BJ (cell line): ENCODE results near the gene WHAMM. TPM values are rescaled to one million over a fixed set of nuclear protein-coding genes. Genes with fewer than 3 reads are reported as not detected.

Experiments used
- CTCF ChIA-PET: fragments of 350-600 bp; formaldehyde crosslinking; extraction: SDS; loops from one replicate; lab custom pipeline; 2021; ENCODE audit warnings: antibody characterized with exemption, inconsistent platforms; lab: Yijun Ruan, JAX
- POLR2A ChIA-PET: fragments of 300-600 bp; sonication (Branson Sonifier 250); formaldehyde crosslinking; extraction: SDS; loops from one replicate; lab custom pipeline; 2021; ENCODE audit warnings: antibody characterized with exemption; lab: Charles Lee
- DNase-seq: peaks from one replicate; pipeline ENCODE4 v3.0.0-alpha.2; 2011; ENCODE audit warnings: low read depth
- H3K27me3 ChIP-seq: 2 replicates; pipeline ENCODE4 v1.6.0; 2011; ENCODE audit warnings: low read length; ENCODE audit not compliant: control insufficient read depth, insufficient read depth
- H3K36me3 ChIP-seq: 2 replicates; pipeline ENCODE4 v1.5.1; 2011; ENCODE audit warnings: low read length; ENCODE audit not compliant: control insufficient read depth, insufficient read depth
- H3K4me3 ChIP-seq: 2 replicates; pipeline ENCODE4 v1.5.1; 2011; ENCODE audit warnings: low read depth, mild to moderate bottlenecking, control low read depth, low read length
- CTCF ChIP-seq: IDR thresholded peaks from 2 replicates; pipeline ENCODE4 v1.5.1; 2011; ENCODE audit warnings: low read depth, mild to moderate bottlenecking, control low read depth, inconsistent platforms, low read length, moderate library complexity; ENCODE audit not compliant: insufficient read depth
- polyA plus RNA-seq: library from polyadenylated mRNA; depleted of rRNA; stranded (reverse); fragments of >200 nt; gene quantifications from 2 replicates; pipeline ENCODE4 v1.2.3, GENCODE V29; 2011

Gene WHAMM
- polyA plus RNA-seq, 1 experiment = 2.8 TPM

GRCh38 chr15:82823049-82823448 lies 13.6 kb downstream of the WHAMM start:
- DNase-seq = no peak
- CTCF ChIA-PET = no interaction called here
- POLR2A ChIA-PET = no interaction called here
- Histone ChIP-seq H3K36me3 (peaks cover 12% of the 10 kb centered on the region), H3K27me3 (no peaks in the 10 kb centered on the region), H3K4me3 (no peak overlapping the region)
- no peak for TF ChIP-seq CTCF

GRCh38 chr15:82828075-82828474 lies 18.6 kb downstream of the WHAMM start:
- DNase-seq = no peak

DNA sequence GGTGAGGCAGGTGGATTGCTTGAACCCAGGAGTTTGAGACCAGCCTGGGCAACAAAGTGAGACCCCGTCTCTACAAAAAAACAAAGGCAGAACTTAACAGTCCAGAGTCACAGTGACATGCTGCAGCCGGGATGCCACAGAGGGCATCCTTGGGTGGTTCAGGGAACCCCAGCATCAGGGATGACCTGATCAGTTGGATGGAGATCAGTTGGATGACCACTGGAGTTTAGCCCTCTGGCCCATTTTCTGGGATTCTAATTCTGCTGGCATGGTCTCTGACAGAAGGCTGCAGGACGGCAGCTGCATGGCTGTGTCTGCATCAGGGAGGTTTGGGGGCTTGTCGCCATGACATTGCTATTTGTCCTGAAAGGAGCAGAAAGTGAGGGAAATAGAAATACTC lies 19.8 kb downstream of the WHAMM start:
- ChIA-PET CTCF (no interaction called here), POLR2A (no interaction called here)
- DNase-seq = no peak
- H3K27me3 ChIP-seq = no peaks in the 10 kb centered on the region
- H3K4me3 ChIP-seq = no peak overlapping the region
- peaks cover 27% of the 10 kb centered on the region for H3K36me3 ChIP-seq
- no peak for TF ChIP-seq CTCF

More at GRCh38 chr15:82828075-82828474, 18.6 kb downstream of the WHAMM start:
- ChIA-PET CTCF (no interaction called here), POLR2A (no interaction called here)
- Histone ChIP-seq H3K36me3 (peaks cover 22% of the 10 kb centered on the region), H3K4me3 (no peak overlapping the region), H3K27me3 (no peaks in the 10 kb centered on the region)
- no peak for TF ChIP-seq CTCF

DNA sequence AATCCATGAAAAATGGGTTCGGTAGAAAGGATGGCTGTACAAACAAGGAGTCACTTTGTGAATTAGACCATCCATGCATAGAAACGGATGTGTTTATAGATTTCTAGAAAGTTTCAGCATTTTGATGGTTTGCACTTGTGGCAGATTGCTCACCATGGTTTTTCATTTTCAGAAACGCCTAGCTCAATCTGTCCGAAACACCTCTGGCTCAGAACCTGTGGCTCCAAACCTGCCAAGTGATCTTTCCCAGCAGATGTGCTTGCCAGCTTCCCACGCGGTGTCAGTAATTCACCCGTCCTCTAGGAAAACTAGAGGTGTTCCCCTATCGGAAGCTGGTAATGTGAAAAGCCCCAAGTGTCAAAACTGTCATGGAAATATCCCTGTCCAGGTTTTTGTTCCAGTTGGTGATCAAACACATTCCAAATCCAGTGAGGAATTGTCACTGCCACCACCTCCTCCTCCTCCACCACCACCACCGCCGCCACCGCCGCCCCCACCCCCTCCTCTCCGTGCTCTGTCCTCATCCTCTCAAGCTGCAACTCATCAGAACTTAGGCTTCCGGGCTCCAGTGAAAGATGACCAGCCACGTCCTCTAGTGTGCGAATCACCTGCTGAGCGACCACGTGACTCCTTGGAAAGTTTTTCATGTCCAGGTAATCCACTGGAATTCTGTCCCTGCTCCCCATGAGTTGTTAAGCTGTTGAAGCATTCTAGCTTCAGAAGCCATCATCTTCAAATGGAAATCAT lies 21.2 kb downstream of the WHAMM start:
- POLR2A ChIA-PET = no interaction called here
- no peak for TF ChIP-seq CTCF
- no peak for DNase-seq
- Histone ChIP-seq H3K4me3 (no peak overlapping the region), H3K36me3 (peaks cover 30% of the 10 kb centered on the region), H3K27me3 (no peaks in the 10 kb centered on the region)
- CTCF ChIA-PET = no interaction called here

GRCh38 chr15:82831894-82832600 lies 22.6 kb downstream of the WHAMM start:
- CTCF ChIA-PET = interaction anchor here (0.6 to 1.3 kb wide), 3 partner anchors 14 to 124 kb away, joined by 3 read pairs; no protein-coding TSS in a partner anchor
- peaks cover 39% of the 10 kb centered on the region for H3K36me3 ChIP-seq

More at GRCh38 chr15:82831894-82832600, 22.6 kb downstream of the WHAMM start:
- TF ChIP-seq CTCF = no peak
- Histone ChIP-seq H3K27me3 (no peaks in the 10 kb centered on the region), H3K4me3 (no peak overlapping the region)
- DNase-seq = no peak
- POLR2A ChIA-PET = no interaction called here
